Gastroesophageal sphincter (tissue), 3 donors: ENCODE data around the gene TIMM23.

Experiments used
- POLR2A ChIP-seq, 2 donors: fragments of 450-650 bp; IDR thresholded peaks; one replicate each; pipeline ENCODE4 v1.6.1; 2017; ENCODE audit warnings: antibody characterized with exemption in 2 of 2, mild to moderate bottlenecking in 2 of 2, moderate library complexity in 1 of 2
- POLR2AphosphoS5 ChIP-seq: sonication (generic); formaldehyde crosslinking; IDR thresholded peaks from one replicate; pipeline ENCODE4 v1.6.1; 2017; ENCODE audit warnings: antibody characterized with exemption
- TF ChIP-seq, protein P1 (sequence below), 4 experiments: fragments of 200-600 bp in 2 of 4; fragments of 450-650 bp in 2 of 4; sonication (generic) in 1 of 4; IDR thresholded peaks; one replicate each; pipeline ENCODE4 v1.5.1; 2017 to 2019; ENCODE audit warnings: antibody characterized with exemption in 4 of 4, mild to moderate bottlenecking in 2 of 4, moderate library complexity in 2 of 4

DNA sequence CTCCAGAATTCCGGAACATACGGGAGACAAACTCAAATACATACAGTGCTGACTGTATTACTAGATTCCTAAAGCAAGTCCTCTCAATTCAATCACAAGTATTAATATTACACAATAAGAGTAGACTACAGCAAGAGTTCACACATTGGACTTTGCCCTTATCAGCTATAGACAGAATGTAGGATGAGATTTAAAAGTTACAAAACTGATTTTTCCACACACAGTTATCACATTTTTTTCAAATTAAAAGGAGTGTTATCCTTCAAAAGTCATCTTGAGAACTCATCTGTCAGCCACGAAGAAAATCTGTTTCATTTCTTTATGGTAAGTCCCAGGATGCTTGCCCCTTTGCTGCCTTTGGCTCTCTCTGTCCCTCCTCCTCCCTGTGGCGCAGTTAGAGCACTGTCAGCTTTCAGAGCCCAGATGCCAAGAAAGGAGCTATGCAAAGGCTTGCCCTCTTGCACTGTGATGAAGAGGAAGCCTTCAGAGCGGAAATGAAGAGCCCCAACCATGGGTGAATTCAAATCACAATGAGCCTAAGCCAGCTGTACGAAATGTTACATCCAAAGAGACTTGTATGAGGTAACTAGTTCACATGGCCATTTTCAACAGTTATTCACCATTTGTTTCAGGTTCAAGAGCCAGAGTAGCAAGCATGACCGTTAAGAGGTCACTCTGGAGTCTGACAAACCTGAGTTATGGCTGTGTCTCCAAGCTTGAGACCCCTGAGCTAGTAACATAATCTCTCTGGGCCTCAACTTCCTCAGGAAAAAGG lies 47.5 kb downstream of the TIMM23 start:
- TF ChIP-seq POLR2AphosphoS5 (no peak), POLR2A (IDR thresholded peaks at IDR 0.05) (no peak)
- TF ChIP-seq, protein P1, sequence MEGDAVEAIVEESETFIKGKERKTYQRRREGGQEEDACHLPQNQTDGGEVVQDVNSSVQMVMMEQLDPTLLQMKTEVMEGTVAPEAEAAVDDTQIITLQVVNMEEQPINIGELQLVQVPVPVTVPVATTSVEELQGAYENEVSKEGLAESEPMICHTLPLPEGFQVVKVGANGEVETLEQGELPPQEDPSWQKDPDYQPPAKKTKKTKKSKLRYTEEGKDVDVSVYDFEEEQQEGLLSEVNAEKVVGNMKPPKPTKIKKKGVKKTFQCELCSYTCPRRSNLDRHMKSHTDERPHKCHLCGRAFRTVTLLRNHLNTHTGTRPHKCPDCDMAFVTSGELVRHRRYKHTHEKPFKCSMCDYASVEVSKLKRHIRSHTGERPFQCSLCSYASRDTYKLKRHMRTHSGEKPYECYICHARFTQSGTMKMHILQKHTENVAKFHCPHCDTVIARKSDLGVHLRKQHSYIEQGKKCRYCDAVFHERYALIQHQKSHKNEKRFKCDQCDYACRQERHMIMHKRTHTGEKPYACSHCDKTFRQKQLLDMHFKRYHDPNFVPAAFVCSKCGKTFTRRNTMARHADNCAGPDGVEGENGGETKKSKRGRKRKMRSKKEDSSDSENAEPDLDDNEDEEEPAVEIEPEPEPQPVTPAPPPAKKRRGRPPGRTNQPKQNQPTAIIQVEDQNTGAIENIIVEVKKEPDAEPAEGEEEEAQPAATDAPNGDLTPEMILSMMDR (IDR thresholded peaks at IDR 0.05) = no peak
